HG02623 (cell line): ENCODE data around the gene SLC38A3.

Source experiments
- ATAC-seq: cut with Tn5 transposase; IDR thresholded peaks from one replicate; pipeline ENCODE4 v1.9.1; 2021; ENCODE audit warnings: moderate library complexity; ENCODE audit not compliant: unreplicated experiment

The SLC38A3 gene

DNA sequence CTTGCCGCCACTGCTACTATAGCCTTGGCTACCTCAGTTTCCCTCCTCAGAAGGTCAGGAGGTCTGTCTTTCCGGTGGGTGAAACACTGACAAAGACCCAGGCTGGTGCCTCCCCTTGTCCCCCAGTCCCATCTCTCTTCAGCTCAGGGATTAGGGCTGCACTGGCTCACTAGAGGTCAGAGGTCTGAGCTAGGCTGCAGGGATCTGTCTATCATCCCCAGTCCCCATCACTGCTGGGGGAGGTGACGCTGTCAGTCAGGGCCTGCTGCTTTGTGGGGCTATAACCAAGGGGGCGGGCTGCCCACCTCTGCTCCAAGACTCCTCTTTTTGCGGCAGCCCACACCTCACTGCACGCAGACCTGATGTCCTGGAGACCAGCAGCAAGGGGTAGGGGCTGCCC lies 36.3 kb upstream of the SLC38A3 start:
- no peak for ATAC-seq

- ATAC-seq, result no peak
Observed at GRCh38 chr3:50169232-50169832, 35.7 kb upstream of the SLC38A3 start.

DNA sequence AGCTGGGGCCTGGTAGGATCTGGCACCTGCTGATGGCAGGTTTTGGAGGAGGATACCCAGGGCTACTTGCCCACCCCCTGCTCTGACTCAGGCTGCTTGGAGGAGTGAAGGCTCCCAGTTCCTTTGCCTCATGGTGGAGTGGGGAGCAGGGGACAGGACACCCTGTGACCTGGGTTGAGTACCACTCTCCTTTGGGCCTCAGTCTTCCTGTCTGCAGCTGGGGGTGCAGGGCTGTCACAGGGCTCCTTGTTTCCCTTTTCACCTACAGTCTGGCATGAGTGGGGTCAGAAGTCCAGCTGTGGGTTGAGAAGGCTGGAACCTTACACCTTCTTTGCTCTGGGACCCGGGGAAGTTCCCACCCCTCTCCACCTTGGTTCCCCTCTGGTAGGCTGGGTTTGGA lies 35.2 kb upstream of the SLC38A3 start:
- no peak for ATAC-seq

- no peak for ATAC-seq
Observed at GRCh38 chr3:50170689-50171088, 34.4 kb upstream of the SLC38A3 start.

GRCh38 chr3:50171540-50172301 lies 33.4 kb upstream of the SLC38A3 start:
- ATAC-seq, result no peak

- ATAC-seq, result no peak
Observed at GRCh38 chr3:50172626-50173220, 32.3 kb upstream of the SLC38A3 start.

DNA sequence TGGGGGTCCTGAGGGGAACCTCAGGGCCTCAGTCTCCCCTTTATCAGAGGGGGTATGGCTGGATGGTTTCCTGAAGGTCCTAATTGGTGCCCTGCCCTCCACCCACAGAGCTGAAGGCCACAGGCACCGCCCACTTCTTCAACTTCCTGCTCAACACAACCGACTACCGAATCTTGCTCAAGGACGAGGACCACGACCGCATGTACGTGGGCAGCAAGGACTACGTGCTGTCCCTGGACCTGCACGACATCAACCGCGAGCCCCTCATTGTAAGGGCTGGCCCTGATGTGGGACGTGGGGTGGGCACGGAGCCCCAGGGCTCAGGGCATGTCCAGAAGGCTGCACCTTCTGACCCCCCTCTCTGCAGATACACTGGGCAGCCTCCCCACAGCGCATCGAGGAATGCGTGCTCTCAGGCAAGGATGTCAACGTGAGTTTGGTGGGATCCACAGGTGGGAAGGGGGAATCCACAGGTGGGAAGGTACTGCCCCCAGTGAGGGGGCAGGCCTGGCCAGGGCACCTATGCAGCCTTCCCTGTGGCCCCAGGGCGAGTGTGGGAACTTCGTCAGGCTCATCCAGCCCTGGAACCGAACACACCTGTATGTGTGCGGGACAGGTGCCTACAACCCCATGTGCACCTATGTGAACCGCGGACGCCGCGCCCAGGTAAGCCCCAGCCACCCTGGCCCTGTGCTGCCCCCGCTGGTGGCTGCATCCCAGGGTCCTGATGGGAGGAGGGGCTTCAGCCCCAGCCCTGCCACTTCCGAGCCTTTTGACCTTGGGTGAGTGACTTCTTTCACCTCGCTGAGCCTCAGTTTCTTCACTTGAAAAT lies 31.2 kb upstream of the SLC38A3 start:
- no peak for ATAC-seq

GRCh38 chr3:50174517-50174895 lies 30.6 kb upstream of the SLC38A3 start:
- ATAC-seq, result no peak

DNA sequence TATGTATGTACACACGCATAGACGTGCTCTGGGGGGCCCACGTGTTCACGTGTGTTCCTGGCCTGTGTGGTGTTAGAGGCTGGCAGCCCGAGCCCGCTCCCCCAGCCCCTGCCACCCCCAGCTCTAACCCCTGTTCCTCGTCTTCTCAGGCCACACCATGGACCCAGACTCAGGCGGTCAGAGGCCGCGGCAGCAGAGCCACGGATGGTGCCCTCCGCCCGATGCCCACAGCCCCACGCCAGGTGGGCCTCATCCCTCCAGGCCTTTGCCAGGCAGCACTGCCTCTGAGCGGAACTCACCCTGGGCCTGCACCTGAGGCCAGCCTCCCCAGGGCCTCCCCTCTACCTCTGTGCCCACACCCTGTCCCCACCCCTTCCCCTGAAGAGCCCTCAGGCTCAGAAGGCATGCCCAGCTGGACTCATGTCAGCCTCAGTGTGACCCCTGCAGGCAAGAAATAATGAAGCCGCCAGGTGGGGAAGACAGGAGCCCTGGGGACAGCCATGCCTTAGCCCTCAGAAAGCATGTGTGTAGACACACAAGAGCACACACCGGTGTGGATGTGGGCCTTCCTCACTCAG lies 30.0 kb upstream of the SLC38A3 start:
- ATAC-seq, result no peak

DNA sequence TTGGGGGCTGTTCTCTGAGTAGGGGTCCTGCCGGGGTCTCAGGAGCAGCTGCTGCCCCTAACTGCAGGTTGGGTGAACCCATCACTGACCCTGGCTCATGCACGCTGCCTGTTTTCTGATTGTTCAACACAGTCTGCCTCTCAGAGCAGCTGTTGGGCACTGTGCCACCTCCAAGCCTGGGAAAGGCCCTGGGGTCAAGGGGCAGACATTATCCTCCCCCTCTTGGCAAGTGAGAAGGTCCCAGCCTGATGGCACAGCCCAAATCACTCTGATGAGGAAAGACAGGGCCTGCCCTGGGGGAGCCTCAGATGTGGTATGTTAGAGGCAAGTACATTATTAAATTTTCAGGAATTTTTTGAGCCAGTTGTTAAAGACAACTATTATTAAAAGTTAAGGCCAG lies 27.7 kb upstream of the SLC38A3 start:
- ATAC-seq, result no peak

DNA sequence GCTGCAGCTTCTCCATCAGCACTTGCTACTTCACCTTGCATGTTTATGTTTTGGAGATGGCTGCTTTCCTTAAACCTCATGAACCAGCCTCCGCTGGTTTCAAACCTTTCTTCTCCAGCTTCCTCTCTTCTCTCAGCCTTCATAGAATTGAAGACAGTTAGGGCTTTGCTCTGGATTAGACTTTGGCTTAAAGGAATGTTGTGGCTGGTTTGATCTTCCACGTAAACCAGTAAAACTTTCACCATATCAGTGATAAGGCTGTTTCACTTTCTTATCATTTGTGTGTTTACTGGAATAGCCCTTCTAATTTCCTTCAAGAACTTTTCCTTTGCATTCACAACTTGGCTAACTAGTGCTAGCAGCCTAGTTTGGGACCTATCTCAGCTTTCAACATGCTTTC lies 25.4 kb upstream of the SLC38A3 start:
- no peak for ATAC-seq

DNA sequence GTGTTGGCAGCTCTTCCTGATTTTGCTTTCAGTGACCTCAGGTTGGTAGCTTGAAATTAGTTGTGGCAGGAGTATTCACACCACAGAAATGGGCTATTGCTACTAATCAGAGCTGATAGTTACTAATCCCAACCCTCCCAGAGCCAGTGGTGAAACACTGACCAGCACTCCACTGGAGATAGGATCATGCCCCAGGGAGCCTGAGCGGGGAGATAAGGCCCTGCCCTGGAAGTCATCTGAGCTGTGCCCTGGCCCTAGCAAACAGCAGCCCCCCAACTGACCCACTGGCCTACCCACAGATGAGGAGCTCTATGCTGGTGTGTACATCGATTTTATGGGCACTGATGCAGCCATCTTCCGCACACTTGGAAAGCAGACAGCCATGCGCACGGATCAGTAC lies 23.1 kb upstream of the SLC38A3 start:
- ATAC-seq, result no peak

GRCh38 chr3:50182533-50183099 lies 22.5 kb upstream of the SLC38A3 start:
- ATAC-seq, result no peak

GRCh38 chr3:50183755-50184154 lies 21.3 kb upstream of the SLC38A3 start:
- ATAC-seq, result no peak

DNA sequence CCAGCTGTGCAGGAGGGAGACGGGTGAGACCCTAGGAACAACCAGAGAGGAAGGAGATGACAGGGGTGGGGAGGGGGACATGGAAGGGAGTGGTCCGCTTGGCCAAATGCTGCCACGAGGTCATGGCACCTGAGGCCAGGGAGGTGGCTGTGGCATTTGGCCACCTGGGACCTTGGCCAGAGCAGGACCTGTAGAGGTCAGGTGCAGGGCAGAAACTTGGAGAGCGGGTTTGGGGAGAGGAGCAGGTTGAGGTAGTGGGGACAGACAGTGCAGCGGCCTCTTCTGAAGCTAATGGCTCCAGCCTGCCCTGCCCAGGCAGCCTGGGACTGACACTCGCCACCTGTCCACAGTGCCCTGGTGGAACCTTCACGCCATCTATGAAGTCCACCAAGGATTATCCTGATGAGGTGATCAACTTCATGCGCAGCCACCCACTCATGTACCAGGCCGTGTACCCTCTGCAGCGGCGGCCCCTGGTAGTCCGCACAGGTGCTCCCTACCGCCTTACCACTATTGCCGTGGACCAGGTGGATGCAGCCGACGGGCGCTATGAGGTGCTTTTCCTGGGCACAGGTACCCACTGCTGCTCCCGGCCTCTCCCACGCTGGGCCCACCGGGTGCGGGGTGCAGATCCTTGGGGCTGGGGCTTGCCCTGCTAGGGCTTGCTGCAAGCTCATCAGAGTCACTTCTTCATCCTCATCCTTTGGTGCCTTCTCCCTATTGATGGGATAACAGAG lies 20.7 kb upstream of the SLC38A3 start:
- no peak for ATAC-seq

- ATAC-seq, result no peak
Observed at GRCh38 chr3:50185230-50185629, 19.8 kb upstream of the SLC38A3 start.

- ATAC-seq, result no peak
Observed at GRCh38 chr3:50186096-50186495, 19.0 kb upstream of the SLC38A3 start.

DNA sequence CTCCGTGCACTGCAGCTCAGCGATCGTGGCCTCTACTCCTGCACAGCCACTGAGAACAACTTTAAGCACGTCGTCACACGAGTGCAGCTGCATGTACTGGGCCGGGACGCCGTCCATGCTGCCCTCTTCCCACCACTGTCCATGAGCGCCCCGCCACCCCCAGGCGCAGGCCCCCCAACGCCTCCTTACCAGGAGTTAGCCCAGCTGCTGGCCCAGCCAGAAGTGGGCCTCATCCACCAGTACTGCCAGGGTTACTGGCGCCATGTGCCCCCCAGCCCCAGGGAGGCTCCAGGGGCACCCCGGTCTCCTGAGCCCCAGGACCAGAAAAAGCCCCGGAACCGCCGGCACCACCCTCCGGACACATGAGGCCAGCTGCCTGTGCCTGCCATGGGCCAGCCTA lies 17.3 kb upstream of the SLC38A3 start:
- no peak for ATAC-seq

- ATAC-seq, result no peak
Observed at GRCh38 chr3:50189274-50189673, 15.8 kb upstream of the SLC38A3 start.

DNA sequence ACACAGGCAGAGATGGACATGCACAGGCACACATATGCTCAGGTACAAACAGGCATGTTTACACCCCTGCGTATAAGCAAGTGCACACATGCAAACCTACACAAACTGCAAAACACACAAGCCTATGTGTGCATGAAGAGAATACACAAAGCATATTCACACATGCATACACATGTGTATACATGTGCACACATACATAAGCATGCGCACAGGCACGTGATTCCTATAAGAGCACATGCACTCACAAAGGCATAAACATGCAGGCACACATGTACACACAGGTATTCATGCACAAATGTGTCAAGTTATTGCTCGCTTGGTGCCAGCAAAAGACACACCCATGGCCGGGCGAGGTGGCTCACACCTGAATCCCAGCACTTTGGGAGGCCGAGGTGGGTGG lies 15.1 kb upstream of the SLC38A3 start:
- ATAC-seq, result no peak
